HG03575 (cell line): ENCODE results near the gene ARHGEF5.
"Not testable (repeated sequence)": the region's sequence is repeated elsewhere in the genome, so short reads cannot be mapped to it uniquely, and the experiment has no call there.

ENCODE experiments used
- ATAC-seq: cut with Tn5 transposase; IDR thresholded peaks from one replicate; pipeline ENCODE4 v1.9.1; 2021; ENCODE audit not compliant: unreplicated experiment, insufficient number of reproducible peaks, low FRiP score; ENCODE audit errors: extremely low read depth

Gene ARHGEF5

GRCh38 chr7:144410441-144410840 is 55.2 kb downstream of the ARHGEF5 start:
- ATAC-seq: no peak

- no peak for ATAC-seq
These were observed 59.6 kb downstream of the ARHGEF5 start for GRCh38 chr7:144414815-144415214.

- no peak for ATAC-seq
These were observed 60.7 kb downstream of the ARHGEF5 start for GRCh38 chr7:144415858-144416257.

- ATAC-seq: no peak
These were observed 61.1 kb downstream of the ARHGEF5 start for GRCh38 chr7:144416341-144416740.

GRCh38 chr7:144418931-144419330 is 63.7 kb downstream of the ARHGEF5 start:
- ATAC-seq: not testable (repeated sequence)

GRCh38 chr7:144427539-144427938 is 72.3 kb downstream of the ARHGEF5 start:
- ATAC-seq: not testable (repeated sequence)

- ATAC-seq: no peak
These were observed 73.2 kb downstream of the ARHGEF5 start for GRCh38 chr7:144428431-144428830.
